ENCODE results near the gene SMARCD1.

SMARCD1 gene

GRCh38 chr12:50107416-50108268, 22.5 kb downstream of the SMARCD1 start:
- H3K27ac ChIP-seq (ENCODE audit: low read length): no peak overlapping the region

GRCh38 chr12:50109319-50109718, 24.2 kb downstream of the SMARCD1 start:
- peaks cover 19% of the 10 kb centered on the region for H3K4me1 ChIP-seq (ENCODE audit: low read length)
- TF ChIP-seq CTCF (IDR thresholded peaks at IDR 0.05; ENCODE audit: low read depth, low read length): no peak
- TF ChIP-seq EZH2phosphoT487 (IDR thresholded peaks at IDR 0.05; ENCODE audit: low read depth): no peak
- no peaks in the 10 kb centered on the region for H3K27me3 ChIP-seq (ENCODE audit: low read depth, low read length)
- H4K20me1 ChIP-seq (ENCODE audit: insufficient read depth, low read length): no peaks in the 10 kb centered on the region
- peaks cover 23% of the 10 kb centered on the region for H3K79me2 ChIP-seq (ENCODE audit: low read length)
- H3K36me3 ChIP-seq (replicated peaks; ENCODE audit: low read depth, low read length): no peaks in the 10 kb centered on the region
- H3K4me2 ChIP-seq (ENCODE audit: low read length): no peak overlapping the region
- no peak overlapping the region for H2AFZ ChIP-seq (ENCODE audit: low read depth, low read length)
- H3K9me3 ChIP-seq (ENCODE audit: insufficient read depth, low read length): no peaks in the 10 kb centered on the region
- H3K4me3 ChIP-seq (ENCODE audit: low read length): no peak overlapping the region
- no peak overlapping the region for H3K9ac ChIP-seq (ENCODE audit: low read length)
- no peak overlapping the region for H3K27ac ChIP-seq (ENCODE audit: low read length)

More at GRCh38 chr12:50107416-50108268, 22.5 kb downstream of the SMARCD1 start:
- Histone ChIP-seq H4K20me1 (ENCODE audit: insufficient read depth, low read length) (no peaks in the 10 kb centered on the region), H2AFZ (ENCODE audit: low read depth, low read length) (no peak overlapping the region), H3K9me3 (ENCODE audit: insufficient read depth, low read length) (no peaks in the 10 kb centered on the region), H3K4me3 (ENCODE audit: low read length) (no peak overlapping the region), H3K4me2 (ENCODE audit: low read length) (no peak overlapping the region), H3K27me3 (ENCODE audit: low read depth, low read length) (no peaks in the 10 kb centered on the region), H3K4me1 (ENCODE audit: low read length) (peaks cover 32% of the 10 kb centered on the region), H3K9ac (ENCODE audit: low read length) (no peak overlapping the region), H3K79me2 (ENCODE audit: low read length) (peaks cover 6% of the 10 kb centered on the region), H3K36me3 (replicated peaks; ENCODE audit: low read depth, low read length) (no peaks in the 10 kb centered on the region)
- TF ChIP-seq CTCF (IDR thresholded peaks at IDR 0.05; ENCODE audit: low read depth, low read length) (no peak), EZH2phosphoT487 (IDR thresholded peaks at IDR 0.05; ENCODE audit: low read depth) (no peak)

- H3K4me3 ChIP-seq (ENCODE audit: low read length): peak overlapping the region; percentile 80
- H3K4me2 ChIP-seq (ENCODE audit: low read length): peak overlapping the region; percentile 81
- H4K20me1 ChIP-seq (ENCODE audit: insufficient read depth, low read length): no peaks in the 10 kb centered on the region
- no peaks in the 10 kb centered on the region for H3K36me3 ChIP-seq (replicated peaks; ENCODE audit: low read depth, low read length)
- H2AFZ ChIP-seq (ENCODE audit: low read depth, low read length): peak overlapping the region; percentile 62
- H3K27me3 ChIP-seq (ENCODE audit: low read depth, low read length): no peaks in the 10 kb centered on the region
- peak overlapping the region; percentile 41 for H3K27ac ChIP-seq (ENCODE audit: low read length)
- peaks cover 15% of the 10 kb centered on the region for H3K4me1 ChIP-seq (ENCODE audit: low read length)
- H3K9me3 ChIP-seq (ENCODE audit: insufficient read depth, low read length): no peaks in the 10 kb centered on the region
- peak overlapping the region; percentile 56 for H3K9ac ChIP-seq (ENCODE audit: low read length)
- no peak for TF ChIP-seq EZH2phosphoT487 (IDR thresholded peaks at IDR 0.05; ENCODE audit: low read depth)
- TF ChIP-seq CTCF (IDR thresholded peaks at IDR 0.05; ENCODE audit: low read depth, low read length): no peak
- H3K79me2 ChIP-seq (ENCODE audit: low read length): peaks cover 30% of the 10 kb centered on the region
These were observed 25.1 kb downstream of the SMARCD1 start for GRCh38 chr12:50110127-50110761.

- Histone ChIP-seq H4K20me1 (ENCODE audit: insufficient read depth, low read length) (no peaks in the 10 kb centered on the region), H3K9me3 (ENCODE audit: insufficient read depth, low read length) (no peaks in the 10 kb centered on the region), H3K9ac (ENCODE audit: low read length) (peak overlapping the region; percentile 56), H3K27ac (ENCODE audit: low read length) (peak overlapping the region; percentile 41), H3K36me3 (replicated peaks; ENCODE audit: low read depth, low read length) (no peaks in the 10 kb centered on the region), H3K4me2 (ENCODE audit: low read length) (peak overlapping the region; percentile 81), H3K4me1 (ENCODE audit: low read length) (peaks cover 15% of the 10 kb centered on the region), H3K4me3 (ENCODE audit: low read length) (peak overlapping the region; percentile 80), H2AFZ (ENCODE audit: low read depth, low read length) (peak overlapping the region; percentile 75), H3K27me3 (ENCODE audit: low read depth, low read length) (no peaks in the 10 kb centered on the region), H3K79me2 (ENCODE audit: low read length) (peaks cover 36% of the 10 kb centered on the region)
- TF ChIP-seq EZH2phosphoT487 (IDR thresholded peaks at IDR 0.05; ENCODE audit: low read depth): no peak
These were observed 25.7 kb downstream of the SMARCD1 start for GRCh38 chr12:50110762-50111351.

Measured in OCI-LY3 (cell line).